OCI-LY1 (cell line): ENCODE results near the gene XKR7.

Experiments
- H2AFZ ChIP-seq: fragments of 200-600 bp; sonication (generic), shearing (Covaris generic); 2 replicates; pipeline ENCODE4 v1.6.0; 2014; ENCODE audit warnings: antibody characterized with exemption, mild to moderate bottlenecking, low read length
- H3F3A ChIP-seq: fragments of 200-600 bp; sonication (generic), shearing (Covaris generic); 2 replicates; pipeline ENCODE4 v1.6.0; 2014; ENCODE audit warnings: mild to moderate bottlenecking, antibody characterized with exemption, low read length, moderate library complexity; ENCODE audit not compliant: insufficient read depth
- H3K27ac ChIP-seq: fragments of 200-600 bp; sonication (generic); 2 replicates; pipeline ENCODE4 v1.5.1; 2014; ENCODE audit warnings: low read length, mixed run types, mild to moderate bottlenecking, low read depth; ENCODE audit not compliant: poor library complexity, severe bottlenecking
- H3K27me3 ChIP-seq: fragments of 200-600 bp; sonication (generic); 2 replicates; pipeline ENCODE4 v1.6.0; 2014; ENCODE audit warnings: antibody characterized with exemption, mild to moderate bottlenecking, low read length, moderate library complexity; ENCODE audit not compliant: insufficient read depth
- H3K36me3 ChIP-seq: fragments of 200-600 bp; sonication (generic); 2 replicates; pipeline ENCODE4 v1.6.1; 2014; ENCODE audit warnings: mild to moderate bottlenecking, antibody characterized with exemption, low read length, moderate library complexity, mixed read lengths; ENCODE audit not compliant: insufficient read depth
- H3K4me1 ChIP-seq: fragments of 200-600 bp; sonication (generic); 2 replicates; pipeline ENCODE4 v1.5.1; 2014; ENCODE audit warnings: mild to moderate bottlenecking, low read length, moderate library complexity; ENCODE audit not compliant: insufficient read depth, severe bottlenecking
- H3K4me2 ChIP-seq: fragments of 200-600 bp; sonication (generic), shearing (Covaris generic); 2 replicates; pipeline ENCODE4 v1.6.1; 2014; ENCODE audit warnings: low read length
- H3K4me3 ChIP-seq: fragments of 200-600 bp; sonication (generic); 2 replicates; pipeline ENCODE4 v1.5.1; 2014; ENCODE audit warnings: low read length, low read depth, mild to moderate bottlenecking, mixed read lengths; ENCODE audit not compliant: poor library complexity, severe bottlenecking
- H3K79me2 ChIP-seq: fragments of 200-600 bp; shearing (Covaris generic); 2 replicates; pipeline ENCODE4 v1.6.1; 2016; ENCODE audit warnings: mixed run types, low read length, mixed read lengths; ENCODE audit not compliant: insufficient read depth
- H3K9ac ChIP-seq: fragments of 200-600 bp; sonication (generic), shearing (Covaris generic); 2 replicates; pipeline ENCODE4 v1.6.1; 2014; ENCODE audit warnings: mild to moderate bottlenecking, low read length, mixed read lengths
- H3K9me2 ChIP-seq: fragments of 200-600 bp; sonication (generic), shearing (Covaris generic); 2 replicates; pipeline ENCODE4 v1.6.1; 2014; ENCODE audit warnings: low read depth, mild to moderate bottlenecking, low read length, mixed read lengths
- H3K9me3 ChIP-seq: fragments of 200-600 bp; shearing (Covaris generic); 2 replicates; pipeline ENCODE4 v1.6.1; 2014; ENCODE audit warnings: low read length, mixed read lengths
- H4K20me1 ChIP-seq: fragments of 200-600 bp; sonication (generic), shearing (Covaris generic); 2 replicates; pipeline ENCODE4 v1.6.0; 2016; ENCODE audit warnings: mild to moderate bottlenecking, low read length; ENCODE audit not compliant: insufficient read depth
- EZH2 ChIP-seq: fragments of 200-600 bp; sonication (generic), shearing (Covaris generic); IDR thresholded peaks from 2 replicates; pipeline ENCODE4 v1.8.0; 2017; ENCODE audit warnings: borderline replicate concordance, mixed run types, mild to moderate bottlenecking, antibody characterized with exemption, low read length, moderate library complexity, mixed read lengths
- TF ChIP-seq, protein P1 (sequence below): fragments of 200-600 bp; sonication (generic), shearing (Covaris generic); IDR thresholded peaks from 2 replicates; pipeline ENCODE4 v1.5.1; 2017; ENCODE audit warnings: mild to moderate bottlenecking, antibody characterized with exemption, low read length, moderate library complexity, mixed read lengths

Gene XKR7

DNA sequence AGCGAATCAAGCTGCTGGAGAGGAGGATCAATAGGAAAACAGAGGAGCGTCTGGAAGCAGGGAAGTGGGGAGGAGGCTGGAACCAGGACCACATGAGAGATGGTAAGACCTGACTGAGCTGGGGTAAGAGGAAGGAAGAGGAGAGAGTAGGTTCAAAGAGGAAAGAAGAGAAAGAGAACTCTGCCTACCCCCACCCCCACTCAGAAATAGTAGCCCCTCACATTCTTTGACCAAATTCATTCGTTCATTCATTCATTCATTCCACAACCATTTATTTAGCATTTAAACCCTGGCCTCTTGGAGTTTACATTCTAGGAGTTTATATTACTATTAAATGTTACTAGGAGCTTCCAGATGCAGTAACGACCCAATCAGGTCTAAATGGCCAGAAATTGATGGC lies 68.3 kb downstream of the XKR7 start:
- no peak for TF ChIP-seq EZH2
- TF ChIP-seq, protein P1, sequence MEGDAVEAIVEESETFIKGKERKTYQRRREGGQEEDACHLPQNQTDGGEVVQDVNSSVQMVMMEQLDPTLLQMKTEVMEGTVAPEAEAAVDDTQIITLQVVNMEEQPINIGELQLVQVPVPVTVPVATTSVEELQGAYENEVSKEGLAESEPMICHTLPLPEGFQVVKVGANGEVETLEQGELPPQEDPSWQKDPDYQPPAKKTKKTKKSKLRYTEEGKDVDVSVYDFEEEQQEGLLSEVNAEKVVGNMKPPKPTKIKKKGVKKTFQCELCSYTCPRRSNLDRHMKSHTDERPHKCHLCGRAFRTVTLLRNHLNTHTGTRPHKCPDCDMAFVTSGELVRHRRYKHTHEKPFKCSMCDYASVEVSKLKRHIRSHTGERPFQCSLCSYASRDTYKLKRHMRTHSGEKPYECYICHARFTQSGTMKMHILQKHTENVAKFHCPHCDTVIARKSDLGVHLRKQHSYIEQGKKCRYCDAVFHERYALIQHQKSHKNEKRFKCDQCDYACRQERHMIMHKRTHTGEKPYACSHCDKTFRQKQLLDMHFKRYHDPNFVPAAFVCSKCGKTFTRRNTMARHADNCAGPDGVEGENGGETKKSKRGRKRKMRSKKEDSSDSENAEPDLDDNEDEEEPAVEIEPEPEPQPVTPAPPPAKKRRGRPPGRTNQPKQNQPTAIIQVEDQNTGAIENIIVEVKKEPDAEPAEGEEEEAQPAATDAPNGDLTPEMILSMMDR = no peak
- Histone ChIP-seq H3F3A (no peaks in the 10 kb centered on the region), H3K9me2 (no peaks in the 10 kb centered on the region), H3K79me2 (no peaks in the 10 kb centered on the region), H3K36me3 (no peaks in the 10 kb centered on the region), H3K4me1 (peaks cover 13% of the 10 kb centered on the region), H3K27me3 (no peaks in the 10 kb centered on the region; the same call in none of the 2 replicates), H3K4me3 (no peak overlapping the region), H4K20me1 (no peaks in the 10 kb centered on the region), H3K9me3 (no peaks in the 10 kb centered on the region), H3K27ac (no peak overlapping the region), H2AFZ (no peak overlapping the region), H3K9ac (no peak overlapping the region), H3K4me2 (no peak overlapping the region)

GRCh38 chr20:32036716-32037485 lies 69.0 kb downstream of the XKR7 start:
- no peaks in the 10 kb centered on the region for H3F3A ChIP-seq
- no peak overlapping the region for H3K9ac ChIP-seq
- no peak overlapping the region for H3K4me2 ChIP-seq
- no peaks in the 10 kb centered on the region for H3K36me3 ChIP-seq
- H2AFZ ChIP-seq = no peak overlapping the region
- H3K4me3 ChIP-seq = no peak overlapping the region
- no peaks in the 10 kb centered on the region for H3K9me3 ChIP-seq
- H3K9me2 ChIP-seq = no peaks in the 10 kb centered on the region
- peaks cover 13% of the 10 kb centered on the region for H3K4me1 ChIP-seq
- no peaks in the 10 kb centered on the region; the same call in none of the 2 replicates for H3K27me3 ChIP-seq
- no peak for TF ChIP-seq EZH2
- TF ChIP-seq, protein P1 = no peak
- H3K27ac ChIP-seq = no peak overlapping the region
- H3K79me2 ChIP-seq = no peaks in the 10 kb centered on the region
- no peaks in the 10 kb centered on the region for H4K20me1 ChIP-seq

- no peaks in the 10 kb centered on the region for H3F3A ChIP-seq
- no peak for TF ChIP-seq EZH2
- TF ChIP-seq, protein P1 = no peak
- H3K27ac ChIP-seq = no peak overlapping the region
- no peaks in the 10 kb centered on the region for H4K20me1 ChIP-seq
- no peak overlapping the region for H3K4me3 ChIP-seq
- H3K9me3 ChIP-seq = no peaks in the 10 kb centered on the region
- H2AFZ ChIP-seq = no peak overlapping the region
- no peak overlapping the region for H3K9ac ChIP-seq
- H3K9me2 ChIP-seq = no peaks in the 10 kb centered on the region
- H3K79me2 ChIP-seq = no peaks in the 10 kb centered on the region
- H3K4me1 ChIP-seq = peaks cover 13% of the 10 kb centered on the region
- no peaks in the 10 kb centered on the region for H3K36me3 ChIP-seq
- H3K4me2 ChIP-seq = no peak overlapping the region
- H3K27me3 ChIP-seq = no peaks in the 10 kb centered on the region; the same call in none of the 2 replicates
These were observed 70.0 kb downstream of the XKR7 start for GRCh38 chr20:32037929-32038328.
